ENCODE data around the gene TMEM163.

DNA sequence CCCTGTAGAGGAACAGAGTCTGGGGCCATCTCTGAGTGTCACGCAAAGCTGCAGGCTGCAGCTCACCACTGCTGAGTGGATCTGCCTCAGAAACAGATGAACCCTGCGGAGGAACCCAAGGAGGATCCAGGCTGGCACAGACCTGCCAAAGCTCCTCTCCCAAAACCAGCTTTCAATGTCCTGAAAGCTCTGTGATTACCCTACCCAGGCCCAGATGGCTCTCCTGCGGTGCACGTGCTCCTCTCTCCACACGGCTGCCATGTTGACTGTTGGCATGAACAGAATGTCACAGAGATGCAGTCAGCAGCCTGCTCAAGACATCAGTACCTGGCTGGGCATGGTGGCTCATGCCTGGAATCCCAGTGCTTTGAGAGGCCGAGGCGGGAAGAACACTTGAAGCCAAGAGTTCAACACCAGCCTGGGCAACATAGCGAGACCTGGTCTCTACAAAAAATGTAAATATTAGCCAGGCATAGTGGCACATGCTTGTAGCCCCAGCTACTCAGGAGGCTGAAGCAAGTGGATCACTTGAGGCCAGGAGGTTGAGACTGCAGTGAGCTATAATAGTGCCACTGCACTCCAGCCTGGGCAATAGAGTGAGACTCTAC, 248.1 kb downstream of the TMEM163 start:
- TF ChIP-seq EZH2 (IDR thresholded peaks at IDR 0.05; ENCODE audit: insufficient read depth, low read length) = no peak
- TF ChIP-seq, protein P1, sequence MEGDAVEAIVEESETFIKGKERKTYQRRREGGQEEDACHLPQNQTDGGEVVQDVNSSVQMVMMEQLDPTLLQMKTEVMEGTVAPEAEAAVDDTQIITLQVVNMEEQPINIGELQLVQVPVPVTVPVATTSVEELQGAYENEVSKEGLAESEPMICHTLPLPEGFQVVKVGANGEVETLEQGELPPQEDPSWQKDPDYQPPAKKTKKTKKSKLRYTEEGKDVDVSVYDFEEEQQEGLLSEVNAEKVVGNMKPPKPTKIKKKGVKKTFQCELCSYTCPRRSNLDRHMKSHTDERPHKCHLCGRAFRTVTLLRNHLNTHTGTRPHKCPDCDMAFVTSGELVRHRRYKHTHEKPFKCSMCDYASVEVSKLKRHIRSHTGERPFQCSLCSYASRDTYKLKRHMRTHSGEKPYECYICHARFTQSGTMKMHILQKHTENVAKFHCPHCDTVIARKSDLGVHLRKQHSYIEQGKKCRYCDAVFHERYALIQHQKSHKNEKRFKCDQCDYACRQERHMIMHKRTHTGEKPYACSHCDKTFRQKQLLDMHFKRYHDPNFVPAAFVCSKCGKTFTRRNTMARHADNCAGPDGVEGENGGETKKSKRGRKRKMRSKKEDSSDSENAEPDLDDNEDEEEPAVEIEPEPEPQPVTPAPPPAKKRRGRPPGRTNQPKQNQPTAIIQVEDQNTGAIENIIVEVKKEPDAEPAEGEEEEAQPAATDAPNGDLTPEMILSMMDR (IDR thresholded peaks at IDR 0.05; ENCODE audit: insufficient read depth, low read depth, low read length) = no peak

Data from astrocyte (in vitro differentiated cells and primary cell).